Endothelial cell of umbilical vein (primary cell): ENCODE results near the gene CFAP20DC. TPM values are rescaled to one million over a fixed set of nuclear protein-coding genes. Genes with fewer than 3 reads are reported as not detected.

Experiments
- BruUV-seq: library from RNA; stranded (reverse); fragments of 400-500 nt; replicated peaks from 2 replicates; lab custom pipeline; 2021; lab: Mats Ljungman, UMichigan
- CTCF ChIA-PET: fragments of 300-600, 350-600 bp; sonication (Branson Sonifier 250); formaldehyde crosslinking; loops from one replicate; lab custom pipeline; 2021; ENCODE audit warnings: antibody characterized with exemption, inconsistent platforms; lab: Charles Lee
- POLR2A ChIA-PET: fragments of 300-600, 350-600 bp; sonication (Branson Sonifier 250); formaldehyde crosslinking; loops from one replicate; lab custom pipeline; 2021; ENCODE audit warnings: antibody characterized with exemption, inconsistent platforms; lab: Charles Lee
- DNase-seq: peaks from one replicate; pipeline ENCODE4 v3.0.0-alpha.2; 2011; ENCODE audit warnings: low read depth, low spot score
- FAIRE-seq: peaks from 2 replicates; lab custom pipeline; 2011; peaks lifted over from hg19 to GRCh38; lab: Jason Lieb, UNC
- H2AFZ ChIP-seq: 2 replicates; pipeline ENCODE4 v1.6.0; 2012; ENCODE audit warnings: low read depth, low read length, control low read depth, inconsistent platforms
- H3K27ac ChIP-seq: 2 replicates; pipeline ENCODE4 v1.5.1; 2011; ENCODE audit warnings: low read depth, mild to moderate bottlenecking, control low read depth, low read length, moderate library complexity; ENCODE audit not compliant: insufficient read depth
- H3K27me3 ChIP-seq, 2 experiments: 2 replicates each; pipeline versions ENCODE4 v1.6.0 to v1.6.1; 2011; ENCODE audit warnings: low read length in 2 of 2, mixed read lengths in 1 of 2; ENCODE audit not compliant: control insufficient read depth in 2 of 2, insufficient read depth in 2 of 2
- H3K36me3 ChIP-seq, 2 experiments: 2 replicates in 1 of 2; 3 replicates in 1 of 2; pipeline ENCODE4 v1.5.1; 2011; ENCODE audit warnings: low read length in 2 of 2, mild to moderate bottlenecking in 1 of 2, moderate library complexity in 1 of 2; ENCODE audit not compliant: control insufficient read depth in 2 of 2, insufficient read depth in 2 of 2; ENCODE audit errors: extremely low read depth in 1 of 2
- H3K4me1 ChIP-seq: 3 replicates; pipeline ENCODE4 v1.5.1; 2011; ENCODE audit warnings: mild to moderate bottlenecking, low read length; ENCODE audit not compliant: control insufficient read depth, insufficient read depth; ENCODE audit errors: extremely low read depth
- H3K4me2 ChIP-seq: 2 replicates; pipeline ENCODE4 v1.6.1; 2011; ENCODE audit warnings: low read length, control low read depth, mixed read lengths; ENCODE audit not compliant: insufficient read depth
- H3K4me3 ChIP-seq, 3 experiments: fragments of 200-600 bp in 1 of 3; sonication (generic), shearing (Covaris generic) in 1 of 3; replicated peaks in 1 of 3; 2 replicates each; pipeline ENCODE4 v1.5.1; 2011 to 2016; ENCODE audit warnings: control low read depth in 3 of 3, low read length in 3 of 3, mild to moderate bottlenecking in 2 of 3, inconsistent platforms in 1 of 3, low read depth in 1 of 3, moderate library complexity in 1 of 3; ENCODE audit not compliant: insufficient read depth in 1 of 3
- H3K79me2 ChIP-seq: 2 replicates; pipeline ENCODE4 v1.6.0; 2012; ENCODE audit warnings: low read length, inconsistent platforms; ENCODE audit not compliant: control insufficient read depth, insufficient read depth
- H3K9ac ChIP-seq: replicated peaks from 2 replicates; pipeline ENCODE3; 2011; ENCODE audit warnings: low read length, control low read depth; ENCODE audit not compliant: insufficient read depth; ENCODE audit errors: extremely low read depth
- H3K9me1 ChIP-seq: replicated peaks from 3 replicates; pipeline ENCODE4 v1.6.0; 2011; ENCODE audit warnings: mild to moderate bottlenecking, low read length; ENCODE audit not compliant: control insufficient read depth, insufficient read depth; ENCODE audit errors: extremely low read depth
- H3K9me3 ChIP-seq: replicated peaks from 2 replicates; pipeline ENCODE4 v1.5.1; 2012; ENCODE audit warnings: low read length, inconsistent platforms; ENCODE audit not compliant: control insufficient read depth, insufficient read depth
- H4K20me1 ChIP-seq: replicated peaks from 2 replicates; pipeline ENCODE3; 2011; ENCODE audit warnings: mild to moderate bottlenecking, low read length; ENCODE audit not compliant: control insufficient read depth, insufficient read depth; ENCODE audit errors: extremely low read depth
- CTCF ChIP-seq, 2 donors: IDR thresholded peaks; 1 replicate in 1 of 2; 2 replicates in 1 of 2; pipeline ENCODE4 v1.5.1; 2011; ENCODE audit warnings: low read length in 2 of 2, mild to moderate bottlenecking in 2 of 2, moderate library complexity in 2 of 2, control low read depth in 1 of 2, inconsistent platforms in 1 of 2, low read depth in 1 of 2; ENCODE audit not compliant: insufficient read depth in 1 of 2; ENCODE audit errors: extremely low read depth in 1 of 2
- EZH2 ChIP-seq: IDR thresholded peaks from 2 replicates; pipeline ENCODE4 v1.6.1; 2012; ENCODE audit warnings: borderline replicate concordance, low read depth, mild to moderate bottlenecking, moderate library complexity, low read length, inconsistent platforms; ENCODE audit not compliant: severe bottlenecking
- FOS ChIP-seq: IDR thresholded peaks from 2 replicates; pipeline ENCODE4 v1.6.1; 2011; ENCODE audit warnings: mild to moderate bottlenecking, low read length, moderate library complexity, borderline replicate concordance; ENCODE audit not compliant: insufficient read depth
- GATA2 ChIP-seq: IDR thresholded peaks from 2 replicates; pipeline ENCODE4 v1.7.0; 2011; ENCODE audit warnings: low read depth, mild to moderate bottlenecking, moderate library complexity, mixed read lengths, low read length; ENCODE audit not compliant: insufficient read length, insufficient read depth
- JUN ChIP-seq: IDR thresholded peaks from 2 replicates; pipeline ENCODE4 v1.6.1; 2011; ENCODE audit warnings: borderline replicate concordance, low read depth; ENCODE audit not compliant: insufficient read length, insufficient read depth
- MAX ChIP-seq: IDR thresholded peaks from 2 replicates; pipeline ENCODE4 v1.6.1; 2011; ENCODE audit not compliant: insufficient read depth, insufficient read length
- MYC ChIP-seq: IDR thresholded peaks from one replicate; pipeline ENCODE4 v1.6.1; 2011; ENCODE audit warnings: mild to moderate bottlenecking, low read depth, low read length
- POLR2A ChIP-seq: IDR thresholded peaks from 2 replicates; pipeline ENCODE4 v1.6.1; 2012; ENCODE audit warnings: low read depth, mild to moderate bottlenecking, control low read depth, low read length
- POLR2AphosphoS5 ChIP-seq: IDR thresholded peaks from 2 replicates; pipeline ENCODE4 v1.6.1; 2012; ENCODE audit warnings: low read depth, mild to moderate bottlenecking, control low read depth, low read length, moderate library complexity; ENCODE audit not compliant: insufficient read depth
- dilution Hi-C: fragments of 300-500 bp; cut with MboI; formaldehyde crosslinking; loops from one replicate; pipeline ENCODE4 v1.15.0; 2019; ENCODE audit warnings: low sequenced_read_pairs; ENCODE audit not compliant: extremely low pct_ligation_motif_present
- intact Hi-C: fragments of 100-400 bp; cut with micrococcal nuclease; formaldehyde crosslinking; loops from one replicate; pipeline ENCODE4 v1.10.0; 2022
- polyA plus RNA-seq, 4 experiments: library from polyadenylated mRNA; depleted of rRNA in 3 of 4; stranded (reverse) in 3 of 4; unstranded in 1 of 4; fragments of >200 nt; gene quantifications; 2 replicates each; pipeline versions ENCODE4 v1.2.1 to v1.2.3, GENCODE V29; 2011 to 2012; ENCODE audit warnings: missing spikeins in 1 of 4
- total RNA-seq: library from RNA; stranded (reverse); gene quantifications from 2 replicates; pipeline ENCODE4 v1.2.3, GENCODE V29; 2021

Gene CFAP20DC
- total and polyA plus RNA-seq, 2 donors (not counting 3 experiments of a cell fraction or from before 2014, with no cell fraction given): 0.92 to 2.1 TPM

GRCh38 chr3:58953288-58953687, 96.5 kb downstream of the CFAP20DC start:
- FAIRE-seq (no peak), DNase-seq (no peak)

More at GRCh38 chr3:58953288-58953687, 96.5 kb downstream of the CFAP20DC start:
- TF ChIP-seq POLR2A (no peak), MYC (no peak), CTCF (IDR thresholded peaks at IDR 0.05; ENCODE audit: extremely low read depth in 1 of 2, insufficient read depth in 1 of 2, low read depth in 1 of 2, low read length in 2 of 2) (no peak), EZH2 (no peak), GATA2 (no peak), FOS (no peak), JUN (no peak), MAX (no peak), POLR2AphosphoS5 (no peak)
- no peaks in the 10 kb centered on the region for H3K9me3 ChIP-seq
- no peak overlapping the region for H3K9ac ChIP-seq
- no peak overlapping the region for H3K4me2 ChIP-seq
- CTCF ChIA-PET: interaction anchor here (0.8 kb wide), 1 partner anchor 129 kb away, joined by 3 read pairs; no protein-coding TSS in a partner anchor
- POLR2A ChIA-PET: no interaction called here
- no peak overlapping the region for H3K27ac ChIP-seq
- dilution Hi-C loops: no loop called here
- H4K20me1 ChIP-seq: no peaks in the 10 kb centered on the region
- no peaks in the 10 kb centered on the region for H3K79me2 ChIP-seq
- no TSS peak for BruUV-seq
- H3K4me3 ChIP-seq: no peak overlapping the region
- intact Hi-C loops: no loop called here
- no peaks in the 10 kb centered on the region for H3K9me1 ChIP-seq
- H3K4me1 ChIP-seq: no peaks in the 10 kb centered on the region
- no peaks in the 10 kb centered on the region for H3K36me3 ChIP-seq
- H3K27me3 ChIP-seq: no peaks in the 10 kb centered on the region
- no peak overlapping the region for H2AFZ ChIP-seq
